Measurements from ENCODE around the gene TLCD4. TPM values are rescaled to one million over a fixed set of nuclear protein-coding genes. Genes with fewer than 3 reads are reported as not detected.

The TLCD4 gene
- total and polyA plus RNA-seq, 2 of the 8 experiments (the other 6 are each of a cell fraction or from before 2014, with no cell fraction given) = 0.79 to 4.2 TPM

- TF ChIP-seq, protein P1, sequence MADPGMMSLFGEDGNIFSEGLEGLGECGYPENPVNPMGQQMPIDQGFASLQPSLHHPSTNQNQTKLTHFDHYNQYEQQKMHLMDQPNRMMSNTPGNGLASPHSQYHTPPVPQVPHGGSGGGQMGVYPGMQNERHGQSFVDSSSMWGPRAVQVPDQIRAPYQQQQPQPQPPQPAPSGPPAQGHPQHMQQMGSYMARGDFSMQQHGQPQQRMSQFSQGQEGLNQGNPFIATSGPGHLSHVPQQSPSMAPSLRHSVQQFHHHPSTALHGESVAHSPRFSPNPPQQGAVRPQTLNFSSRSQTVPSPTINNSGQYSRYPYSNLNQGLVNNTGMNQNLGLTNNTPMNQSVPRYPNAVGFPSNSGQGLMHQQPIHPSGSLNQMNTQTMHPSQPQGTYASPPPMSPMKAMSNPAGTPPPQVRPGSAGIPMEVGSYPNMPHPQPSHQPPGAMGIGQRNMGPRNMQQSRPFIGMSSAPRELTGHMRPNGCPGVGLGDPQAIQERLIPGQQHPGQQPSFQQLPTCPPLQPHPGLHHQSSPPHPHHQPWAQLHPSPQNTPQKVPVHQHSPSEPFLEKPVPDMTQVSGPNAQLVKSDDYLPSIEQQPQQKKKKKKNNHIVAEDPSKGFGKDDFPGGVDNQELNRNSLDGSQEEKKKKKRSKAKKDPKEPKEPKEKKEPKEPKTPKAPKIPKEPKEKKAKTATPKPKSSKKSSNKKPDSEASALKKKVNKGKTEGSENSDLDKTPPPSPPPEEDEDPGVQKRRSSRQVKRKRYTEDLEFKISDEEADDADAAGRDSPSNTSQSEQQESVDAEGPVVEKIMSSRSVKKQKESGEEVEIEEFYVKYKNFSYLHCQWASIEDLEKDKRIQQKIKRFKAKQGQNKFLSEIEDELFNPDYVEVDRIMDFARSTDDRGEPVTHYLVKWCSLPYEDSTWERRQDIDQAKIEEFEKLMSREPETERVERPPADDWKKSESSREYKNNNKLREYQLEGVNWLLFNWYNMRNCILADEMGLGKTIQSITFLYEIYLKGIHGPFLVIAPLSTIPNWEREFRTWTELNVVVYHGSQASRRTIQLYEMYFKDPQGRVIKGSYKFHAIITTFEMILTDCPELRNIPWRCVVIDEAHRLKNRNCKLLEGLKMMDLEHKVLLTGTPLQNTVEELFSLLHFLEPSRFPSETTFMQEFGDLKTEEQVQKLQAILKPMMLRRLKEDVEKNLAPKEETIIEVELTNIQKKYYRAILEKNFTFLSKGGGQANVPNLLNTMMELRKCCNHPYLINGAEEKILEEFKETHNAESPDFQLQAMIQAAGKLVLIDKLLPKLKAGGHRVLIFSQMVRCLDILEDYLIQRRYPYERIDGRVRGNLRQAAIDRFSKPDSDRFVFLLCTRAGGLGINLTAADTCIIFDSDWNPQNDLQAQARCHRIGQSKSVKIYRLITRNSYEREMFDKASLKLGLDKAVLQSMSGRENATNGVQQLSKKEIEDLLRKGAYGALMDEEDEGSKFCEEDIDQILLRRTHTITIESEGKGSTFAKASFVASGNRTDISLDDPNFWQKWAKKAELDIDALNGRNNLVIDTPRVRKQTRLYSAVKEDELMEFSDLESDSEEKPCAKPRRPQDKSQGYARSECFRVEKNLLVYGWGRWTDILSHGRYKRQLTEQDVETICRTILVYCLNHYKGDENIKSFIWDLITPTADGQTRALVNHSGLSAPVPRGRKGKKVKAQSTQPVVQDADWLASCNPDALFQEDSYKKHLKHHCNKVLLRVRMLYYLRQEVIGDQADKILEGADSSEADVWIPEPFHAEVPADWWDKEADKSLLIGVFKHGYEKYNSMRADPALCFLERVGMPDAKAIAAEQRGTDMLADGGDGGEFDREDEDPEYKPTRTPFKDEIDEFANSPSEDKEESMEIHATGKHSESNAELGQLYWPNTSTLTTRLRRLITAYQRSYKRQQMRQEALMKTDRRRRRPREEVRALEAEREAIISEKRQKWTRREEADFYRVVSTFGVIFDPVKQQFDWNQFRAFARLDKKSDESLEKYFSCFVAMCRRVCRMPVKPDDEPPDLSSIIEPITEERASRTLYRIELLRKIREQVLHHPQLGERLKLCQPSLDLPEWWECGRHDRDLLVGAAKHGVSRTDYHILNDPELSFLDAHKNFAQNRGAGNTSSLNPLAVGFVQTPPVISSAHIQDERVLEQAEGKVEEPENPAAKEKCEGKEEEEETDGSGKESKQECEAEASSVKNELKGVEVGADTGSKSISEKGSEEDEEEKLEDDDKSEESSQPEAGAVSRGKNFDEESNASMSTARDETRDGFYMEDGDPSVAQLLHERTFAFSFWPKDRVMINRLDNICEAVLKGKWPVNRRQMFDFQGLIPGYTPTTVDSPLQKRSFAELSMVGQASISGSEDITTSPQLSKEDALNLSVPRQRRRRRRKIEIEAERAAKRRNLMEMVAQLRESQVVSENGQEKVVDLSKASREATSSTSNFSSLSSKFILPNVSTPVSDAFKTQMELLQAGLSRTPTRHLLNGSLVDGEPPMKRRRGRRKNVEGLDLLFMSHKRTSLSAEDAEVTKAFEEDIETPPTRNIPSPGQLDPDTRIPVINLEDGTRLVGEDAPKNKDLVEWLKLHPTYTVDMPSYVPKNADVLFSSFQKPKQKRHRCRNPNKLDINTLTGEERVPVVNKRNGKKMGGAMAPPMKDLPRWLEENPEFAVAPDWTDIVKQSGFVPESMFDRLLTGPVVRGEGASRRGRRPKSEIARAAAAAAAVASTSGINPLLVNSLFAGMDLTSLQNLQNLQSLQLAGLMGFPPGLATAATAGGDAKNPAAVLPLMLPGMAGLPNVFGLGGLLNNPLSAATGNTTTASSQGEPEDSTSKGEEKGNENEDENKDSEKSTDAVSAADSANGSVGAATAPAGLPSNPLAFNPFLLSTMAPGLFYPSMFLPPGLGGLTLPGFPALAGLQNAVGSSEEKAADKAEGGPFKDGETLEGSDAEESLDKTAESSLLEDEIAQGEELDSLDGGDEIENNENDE (IDR thresholded peaks at IDR 0.05; ENCODE audit: insufficient replicate concordance, low read length) = no peak
- TF ChIP-seq JUND (IDR thresholded peaks at IDR 0.05; ENCODE audit: low read length) (no peak), EGR1 (IDR thresholded peaks at IDR 0.05; ENCODE audit: borderline replicate concordance, low read depth, low read length) (no peak), TAF7 (optimal IDR thresholded peaks at IDR 0.05; ENCODE audit: borderline replicate concordance, low read depth, low read length) (no peak), ATF3 (IDR thresholded peaks at IDR 0.05; ENCODE audit: insufficient read depth, low read depth, low read length) (no peak), TAF1 (IDR thresholded peaks at IDR 0.05; ENCODE audit: low read depth, low read length) (no peak), KDM1A (IDR thresholded peaks at IDR 0.05; ENCODE audit: borderline replicate concordance, low read length) (no peak), SP4 (IDR thresholded peaks at IDR 0.05; ENCODE audit: low read length) (no peak)
Measured at GRCh38 chr1:95072532-95073419, 44.4 kb upstream of the TLCD4 start, which contains the start of gene ALG14 (continued).

Data from H1 (cell line).